HepG2 (cell line): Measurements from ENCODE around the gene TSC22D4. TPM values are rescaled to one million over a fixed set of nuclear protein-coding genes. Genes with fewer than 3 reads are reported as not detected.

Experiments used
- AGO2 ChIP-seq: fragments of 200-400 bp; formaldehyde crosslinking; optimal IDR thresholded peaks from 2 replicates; pipeline ENCODE3; 2017; ENCODE audit warnings: mild to moderate bottlenecking, low read depth, low read length, moderate library complexity
- CENPT ChIP-seq: sonication (generic); formaldehyde crosslinking; IDR thresholded peaks from 2 replicates; pipeline ENCODE4 v1.8.0; 2022; ENCODE audit warnings: low read depth, mild to moderate bottlenecking, moderate library complexity, missing genetic modification reagents
- FOSL2 ChIP-seq: sonication (generic); formaldehyde crosslinking; IDR thresholded peaks from 2 replicates; pipeline ENCODE4 v1.4.0; 2020; ENCODE audit warnings: missing genetic modification reagents
- FOXJ3 ChIP-seq: sonication (generic); formaldehyde crosslinking; IDR thresholded peaks from 2 replicates; pipeline ENCODE4 v1.4.0; 2020; ENCODE audit warnings: missing genetic modification reagents, mild to moderate bottlenecking, borderline replicate concordance
- JUN ChIP-seq: sonication (generic); formaldehyde crosslinking; IDR thresholded peaks from 2 replicates; pipeline ENCODE4 v1.4.0; 2020; ENCODE audit warnings: mild to moderate bottlenecking, missing genetic modification reagents
- KDM3A ChIP-seq: IDR thresholded peaks from 2 replicates; pipeline ENCODE4 v1.6.1; 2018; ENCODE audit warnings: low read depth, missing compliant biosample characterization
- RBM39 ChIP-seq: fragments of 200-400 bp; formaldehyde crosslinking; IDR thresholded peaks from one replicate; pipeline ENCODE4 v1.6.1; 2018; ENCODE audit warnings: antibody characterized with exemption, mild to moderate bottlenecking, low read depth, low read length; ENCODE audit not compliant: poor library complexity, severe bottlenecking
- RFX1 ChIP-seq: fragments of 450-650 bp; IDR thresholded peaks from 2 replicates; pipeline ENCODE4 v1.6.1; 2017
- SALL2 ChIP-seq: sonication (generic); formaldehyde crosslinking; IDR thresholded peaks from 2 replicates; pipeline ENCODE4 v1.8.1; 2023; ENCODE audit warnings: mild to moderate bottlenecking, missing genetic modification reagents, inconsistent platforms
- TMF1 ChIP-seq: sonication (generic); formaldehyde crosslinking; IDR thresholded peaks from 2 replicates; pipeline ENCODE4 v1.8.1; 2022; ENCODE audit warnings: low read depth, missing genetic modification reagents
- ZBTB10 ChIP-seq: sonication (generic); formaldehyde crosslinking; IDR thresholded peaks from 2 replicates; pipeline ENCODE4 v1.4.0; 2020; ENCODE audit warnings: missing genetic modification reagents, borderline replicate concordance
- ZBTB14 ChIP-seq: sonication (generic); formaldehyde crosslinking; IDR thresholded peaks from 2 replicates; pipeline ENCODE4 v1.4.0; 2020; ENCODE audit warnings: missing genetic modification reagents
- ZBTB7A ChIP-seq: sonication (generic); formaldehyde crosslinking; IDR thresholded peaks from 2 replicates; pipeline ENCODE4 v1.8.0; 2022; ENCODE audit warnings: mild to moderate bottlenecking, missing genetic modification reagents
- ZNF224 ChIP-seq: sonication (generic); formaldehyde crosslinking; IDR thresholded peaks from 2 replicates; pipeline ENCODE4 v1.5.0; 2020; ENCODE audit warnings: mild to moderate bottlenecking, missing genetic modification reagents
- ZNF232 ChIP-seq: sonication (generic); formaldehyde crosslinking; IDR thresholded peaks from 2 replicates; pipeline ENCODE4 v1.4.0; 2020; ENCODE audit warnings: missing genetic modification reagents, borderline replicate concordance
- ZNF235 ChIP-seq: sonication (generic); formaldehyde crosslinking; IDR thresholded peaks from 2 replicates; pipeline ENCODE4 v1.8.1; 2023; ENCODE audit warnings: mild to moderate bottlenecking, missing genetic modification reagents, borderline replicate concordance
- ZNF253 ChIP-seq: sonication (generic); formaldehyde crosslinking; IDR thresholded peaks from 2 replicates; pipeline ENCODE4 v1.8.0; 2022; ENCODE audit warnings: mild to moderate bottlenecking, missing genetic modification reagents, borderline replicate concordance
- ZSCAN30 ChIP-seq: sonication (generic); formaldehyde crosslinking; IDR thresholded peaks from 2 replicates; pipeline ENCODE4 v1.5.0; 2020; ENCODE audit warnings: mild to moderate bottlenecking, missing genetic modification reagents
- polyA plus RNA-seq, 8 experiments: library from polyadenylated mRNA; depleted of rRNA in 3 of 8; stranded (reverse) in 7 of 8; unstranded in 1 of 8; fragments of >200 nt; fragmentation: Illumina TruSeq in 4 of 8; extraction: Trizol in 4 of 8; gene quantifications; 2 replicates each; pipeline versions ENCODE4 v1.2.1 to v1.2.3, GENCODE V29; 2011 to 2016; ENCODE audit warnings: low read depth in 4 of 8, missing spikeins in 1 of 8, mixed read lengths in 1 of 8; ENCODE audit not compliant: insufficient read depth in 1 of 8
- total RNA-seq, 5 experiments: library from RNA; depleted of rRNA; stranded (reverse); fragments of >200 nt; fragmentation: Illumina TruSeq; extraction: Trizol; gene quantifications; 2 replicates each; pipeline ENCODE4 v1.2.3, GENCODE V29; 2016; ENCODE audit warnings: low read depth in 1 of 5
- TF ChIP-seq, protein P1 (sequence below): sonication (generic); formaldehyde crosslinking; IDR thresholded peaks from 2 replicates; pipeline ENCODE4 v1.8.0; 2022; ENCODE audit warnings: low read depth, missing genetic modification reagents
- TF ChIP-seq, protein P2 (sequence below), 2 experiments: fragments of 450-650 bp in 1 of 2; sonication (generic) in 1 of 2; formaldehyde crosslinking; IDR thresholded peaks; 2 replicates each; pipeline versions ENCODE4 v1.5.0 to v1.8.0; 2020 to 2022; ENCODE audit warnings: mild to moderate bottlenecking in 1 of 2, missing genetic modification reagents in 1 of 2

TSC22D4 gene
- total and polyA plus RNA-seq, 2 of the 13 experiments (the other 11 are each of a cell fraction or from before 2014, with no cell fraction given): 7.7 to 8.7 TPM

DNA sequence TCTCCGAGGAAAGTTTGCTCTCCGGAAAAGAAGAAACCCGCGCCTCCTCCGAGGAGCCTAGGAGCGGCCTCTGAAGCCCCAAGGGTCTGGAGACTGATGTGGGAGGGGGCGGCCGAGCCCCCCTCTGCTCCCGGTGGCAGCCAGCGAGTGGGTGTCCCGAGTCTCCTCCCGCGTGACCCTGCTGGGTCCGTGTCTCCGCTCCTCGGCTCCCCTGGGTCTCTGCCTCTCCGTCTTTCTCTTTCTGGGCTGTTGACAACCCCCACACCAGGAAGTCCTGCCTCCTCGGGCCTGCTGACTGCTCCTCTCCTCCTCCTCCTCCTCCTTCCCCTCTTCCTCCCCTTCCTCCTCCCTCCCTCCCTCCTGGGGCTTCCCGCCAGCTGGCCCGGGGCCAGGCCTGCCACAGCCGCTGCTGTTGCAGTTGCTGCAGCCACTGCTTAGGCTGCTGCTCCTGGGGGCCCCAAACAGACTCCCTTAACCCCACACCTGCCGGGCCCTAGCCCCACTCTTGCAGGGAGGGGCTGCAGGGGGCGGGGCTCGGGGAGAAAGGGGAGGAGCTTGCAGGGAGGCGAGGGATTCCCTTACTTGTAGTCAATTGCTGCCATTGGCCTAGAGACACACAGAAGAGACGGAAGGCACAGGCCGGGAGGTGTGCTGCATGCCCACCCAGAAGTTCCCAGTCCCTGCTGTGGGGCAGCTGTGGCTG is at the start of gene TSC22D4 (continued):
- 0 out of 2 replicates have a peak, but pooled peaks have one; percentile 73 for TF ChIP-seq ZBTB10 (CRISPR knock-in tag)
- no peak for TF ChIP-seq RFX1
- TF ChIP-seq KDM3A (CRISPR knock-in tag): 0 out of 2 replicates have a peak, but pooled peaks have one; percentile 29
- TF ChIP-seq, protein P1, sequence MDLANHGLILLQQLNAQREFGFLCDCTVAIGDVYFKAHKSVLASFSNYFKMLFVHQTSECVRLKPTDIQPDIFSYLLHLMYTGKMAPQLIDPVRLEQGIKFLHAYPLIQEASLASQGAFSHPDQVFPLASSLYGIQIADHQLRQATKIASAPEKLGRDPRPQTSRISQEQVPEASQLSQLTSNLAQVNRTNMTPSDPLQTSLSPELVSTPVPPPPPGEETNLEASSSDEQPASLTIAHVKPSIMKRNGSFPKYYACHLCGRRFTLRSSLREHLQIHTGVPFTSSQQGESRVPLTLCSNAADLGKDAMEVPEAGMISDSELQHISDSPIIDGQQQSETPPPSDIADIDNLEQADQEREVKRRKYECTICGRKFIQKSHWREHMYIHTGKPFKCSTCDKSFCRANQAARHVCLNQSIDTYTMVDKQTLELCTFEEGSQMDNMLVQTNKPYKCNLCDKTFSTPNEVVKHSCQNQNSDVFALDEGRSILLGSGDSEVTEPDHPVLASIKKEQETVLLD: no peak
- TF ChIP-seq ZNF235 (CRISPR knock-in tag): peak; percentile 73; the same call in 1 of the 2 replicates
- peak; percentile 77; the same call in 1 of the 2 replicates for TF ChIP-seq ZBTB7A
- no peak for TF ChIP-seq JUN (CRISPR knock-in tag)
- no peak for TF ChIP-seq ZNF253 (CRISPR knock-in tag)
- no peak for TF ChIP-seq TMF1
- no peak for TF ChIP-seq FOXJ3 (CRISPR knock-in tag)
- no peak for TF ChIP-seq CENPT
- TF ChIP-seq, protein P2, sequence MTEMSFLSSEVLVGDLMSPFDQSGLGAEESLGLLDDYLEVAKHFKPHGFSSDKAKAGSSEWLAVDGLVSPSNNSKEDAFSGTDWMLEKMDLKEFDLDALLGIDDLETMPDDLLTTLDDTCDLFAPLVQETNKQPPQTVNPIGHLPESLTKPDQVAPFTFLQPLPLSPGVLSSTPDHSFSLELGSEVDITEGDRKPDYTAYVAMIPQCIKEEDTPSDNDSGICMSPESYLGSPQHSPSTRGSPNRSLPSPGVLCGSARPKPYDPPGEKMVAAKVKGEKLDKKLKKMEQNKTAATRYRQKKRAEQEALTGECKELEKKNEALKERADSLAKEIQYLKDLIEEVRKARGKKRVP (CRISPR knock-in tag; IDR thresholded peaks at IDR 0.05): no peak
- no peak for TF ChIP-seq ZNF232 (CRISPR knock-in tag)
- TF ChIP-seq FOSL2: peak; percentile 13; the same call in 1 of the 2 replicates
- TF ChIP-seq ZNF224: no peak
- peak; percentile 50 for TF ChIP-seq AGO2
- TF ChIP-seq RBM39: no peak
- TF ChIP-seq ZSCAN30 (CRISPR knock-in tag): no peak
- 0 out of 2 replicates have a peak, but pooled peaks have one; percentile 44 for TF ChIP-seq SALL2
- TF ChIP-seq ZBTB14 (CRISPR knock-in tag): no peak
